ENCODE measurements around the gene SHC2. TPM values are rescaled to one million over a fixed set of nuclear protein-coding genes. Genes with fewer than 3 reads are reported as not detected.

SHC2 gene
- total and polyA plus RNA-seq, 12 donors = 1.2 to 196 (median 41.1) TPM

GRCh38 chr19:438416-438958 lies 22.3 kb downstream of the SHC2 start:
- no peak overlapping the region for H3K4me3 ChIP-seq

GRCh38 chr19:437041-437440 lies 23.8 kb downstream of the SHC2 start:
- 85 to 94% (median 90%) methylated on average over 22 of the region's 22 CpGs for WGBS, 4 donors
- intact Hi-C loops (cut with DNase I) = no loop called here
- no peaks in the 10 kb centered on the region for H3K9me3 ChIP-seq (replicated peaks in 1 of 3)
- H3K27me3 ChIP-seq = no peaks in the 10 kb centered on the region
- no peaks in the 10 kb centered on the region for H3K4me1 ChIP-seq (replicated peaks in 1 of 2)
- H3K36me3 ChIP-seq (replicated peaks in 1 of 2) = no peaks in the 10 kb centered on the region
- no peak overlapping the region for H3K4me3 ChIP-seq
- no peak for TF ChIP-seq POLR2A (IDR thresholded peaks at IDR 0.05)
- no peak for TF ChIP-seq CTCF (IDR thresholded peaks at IDR 0.05)
- no peak for DNase-seq
- H3K27ac ChIP-seq = no peak overlapping the region

More at GRCh38 chr19:438416-438958, 22.3 kb downstream of the SHC2 start:
- no peak overlapping the region for H3K27ac ChIP-seq
- no peaks in the 10 kb centered on the region for H3K4me1 ChIP-seq (replicated peaks in 1 of 2)
- no peaks in the 10 kb centered on the region for H3K9me3 ChIP-seq (replicated peaks in 1 of 3)
- no peaks in the 10 kb centered on the region for H3K36me3 ChIP-seq (replicated peaks in 1 of 2)
- no peak for TF ChIP-seq CTCF (IDR thresholded peaks at IDR 0.05)
- no peak for TF ChIP-seq POLR2A (IDR thresholded peaks at IDR 0.05)
- 59 to 77% (median 69%) methylated on average over 19 to 29 of the region's 29 CpGs for WGBS, 4 donors
- H3K27me3 ChIP-seq = no peaks in the 10 kb centered on the region
- DNase-seq = no peak
- intact Hi-C loops (cut with DNase I) = no loop called here

GRCh38 chr19:436413-436950 lies 24.4 kb downstream of the SHC2 start:
- no peak for DNase-seq
- no peaks in the 10 kb centered on the region for H3K36me3 ChIP-seq (replicated peaks in 1 of 2)
- H3K9me3 ChIP-seq (replicated peaks in 1 of 3) = no peaks in the 10 kb centered on the region
- WGBS, 4 donors = 70 to 82% (median 72%) methylated on average over 19 to 29 of the region's 29 CpGs
- no peak for TF ChIP-seq POLR2A (IDR thresholded peaks at IDR 0.05)
- TF ChIP-seq CTCF (IDR thresholded peaks at IDR 0.05) = no peak
- intact Hi-C loops (cut with DNase I) = no loop called here
- no peak overlapping the region for H3K27ac ChIP-seq
- no peaks in the 10 kb centered on the region for H3K4me1 ChIP-seq (replicated peaks in 1 of 2)
- no peak overlapping the region for H3K4me3 ChIP-seq
- H3K27me3 ChIP-seq = no peaks in the 10 kb centered on the region

- Histone ChIP-seq H3K27ac (no peak overlapping the region), H3K4me1 (replicated peaks in 1 of 2) (no peaks in the 10 kb centered on the region), H3K36me3 (replicated peaks in 1 of 2) (no peaks in the 10 kb centered on the region), H3K4me3 (no peak overlapping the region), H3K9me3 (replicated peaks in 1 of 3) (no peaks in the 10 kb centered on the region), H3K27me3 (no peaks in the 10 kb centered on the region)
- intact Hi-C loops (cut with DNase I) = no loop called here
- WGBS, 4 donors = 75 to 87% (median 76%) methylated on average over 16 to 33 of the region's 33 CpGs
- TF ChIP-seq POLR2A (IDR thresholded peaks at IDR 0.05) = no peak
- no peak for TF ChIP-seq CTCF (IDR thresholded peaks at IDR 0.05)
- no peak for DNase-seq
Observed at GRCh38 chr19:435707-436412, 25.0 kb downstream of the SHC2 start.

All from adrenal gland (tissue), 12 donors.